ENCODE measurements around the gene RNF20. TPM values are rescaled to one million over a fixed set of nuclear protein-coding genes. Genes with fewer than 3 reads are reported as not detected.

The RNF20 gene
- total RNA-seq, 1 experiment from 2014 or later = 34.4 TPM

- Mint-ChIP-seq H3K4me1 (ENCODE audit: low read depth, unreplicated experiment) (no peaks in the 10 kb centered on the region), H3K36me3 (ENCODE audit: insufficient read depth, unreplicated experiment) (peaks cover 5% of the 10 kb centered on the region), H3K27me3 (ENCODE audit: unreplicated experiment) (no peaks in the 10 kb centered on the region), H3K27ac (ENCODE audit: unreplicated experiment) (no peak overlapping the region), H3K4me3 (ENCODE audit: low read depth, unreplicated experiment) (no peak overlapping the region), H3K9me3 (ENCODE audit: low read depth, unreplicated experiment) (no peaks in the 10 kb centered on the region)
- CTCF ChIA-PET = interaction anchor here (1.9 kb wide), 1 partner anchor 109 kb away, joined by 11 read pairs; no protein-coding TSS in a partner anchor
- no TSS peak for BruUV-seq (replicated peaks)
- intact Hi-C loops (cut with micrococcal nuclease; ENCODE audit: unreplicated experiment) = no loop called here
- DNase-seq = no peak
- no peak for TF ChIP-seq CTCF (IDR thresholded peaks at IDR 0.05; ENCODE audit: unreplicated experiment)
Measured at GRCh38 chr9:101567725-101568350, 34.2 kb downstream of the RNF20 start.

GRCh38 chr9:101569741-101570501, 36.3 kb downstream of the RNF20 start:
- CTCF ChIA-PET = no interaction called here
- no peak for DNase-seq
- intact Hi-C loops (cut with micrococcal nuclease; ENCODE audit: unreplicated experiment) = no loop called here
- no TSS peak for BruUV-seq (replicated peaks)
- no peak for TF ChIP-seq CTCF (IDR thresholded peaks at IDR 0.05; ENCODE audit: unreplicated experiment)
- Mint-ChIP-seq H3K36me3 (ENCODE audit: insufficient read depth, unreplicated experiment) (no peaks in the 10 kb centered on the region), H3K9me3 (ENCODE audit: low read depth, unreplicated experiment) (no peaks in the 10 kb centered on the region), H3K27ac (ENCODE audit: unreplicated experiment) (no peak overlapping the region), H3K4me3 (ENCODE audit: low read depth, unreplicated experiment) (no peak overlapping the region), H3K4me1 (ENCODE audit: low read depth, unreplicated experiment) (no peaks in the 10 kb centered on the region), H3K27me3 (ENCODE audit: unreplicated experiment) (no peaks in the 10 kb centered on the region)

GRCh38 chr9:101571114-101571513, 37.5 kb downstream of the RNF20 start:
- H3K4me3 Mint-ChIP-seq (ENCODE audit: low read depth, unreplicated experiment) = no peak overlapping the region
- no peaks in the 10 kb centered on the region for H3K27me3 Mint-ChIP-seq (ENCODE audit: unreplicated experiment)
- BruUV-seq (replicated peaks) = no TSS peak
- DNase-seq = no peak
- H3K27ac Mint-ChIP-seq (ENCODE audit: unreplicated experiment) = no peak overlapping the region
- CTCF ChIA-PET = no interaction called here
- no peak for TF ChIP-seq CTCF (IDR thresholded peaks at IDR 0.05; ENCODE audit: unreplicated experiment)
- H3K4me1 Mint-ChIP-seq (ENCODE audit: low read depth, unreplicated experiment) = no peaks in the 10 kb centered on the region
- intact Hi-C loops (cut with micrococcal nuclease; ENCODE audit: unreplicated experiment) = no loop called here
- H3K36me3 Mint-ChIP-seq (ENCODE audit: insufficient read depth, unreplicated experiment) = no peaks in the 10 kb centered on the region
- H3K9me3 Mint-ChIP-seq (ENCODE audit: low read depth, unreplicated experiment) = no peaks in the 10 kb centered on the region

GRCh38 chr9:101572316-101572715, 38.7 kb downstream of the RNF20 start:
- TF ChIP-seq CTCF (IDR thresholded peaks at IDR 0.05; ENCODE audit: unreplicated experiment) = no peak
- Mint-ChIP-seq H3K4me3 (ENCODE audit: low read depth, unreplicated experiment) (no peak overlapping the region), H3K9me3 (ENCODE audit: low read depth, unreplicated experiment) (no peaks in the 10 kb centered on the region), H3K36me3 (ENCODE audit: insufficient read depth, unreplicated experiment) (no peaks in the 10 kb centered on the region), H3K27me3 (ENCODE audit: unreplicated experiment) (no peaks in the 10 kb centered on the region), H3K27ac (ENCODE audit: unreplicated experiment) (no peak overlapping the region), H3K4me1 (ENCODE audit: low read depth, unreplicated experiment) (no peaks in the 10 kb centered on the region)
- CTCF ChIA-PET = no interaction called here
- BruUV-seq (replicated peaks) = no TSS peak
- DNase-seq = no peak
- intact Hi-C loops (cut with micrococcal nuclease; ENCODE audit: unreplicated experiment) = no loop called here

Data from Calu3 (cell line).